Gastroesophageal sphincter (tissue), 3 donors: ENCODE results near the gene RASSF5.

Experiments
- CTCF ChIP-seq, 4 experiments: fragments of 200-600 bp in 2 of 4; fragments of 450-650 bp in 2 of 4; sonication (generic) in 1 of 4; IDR thresholded peaks; one replicate each; pipeline ENCODE4 v1.5.1; 2017 to 2019; ENCODE audit warnings: antibody characterized with exemption in 4 of 4, mild to moderate bottlenecking in 2 of 4, moderate library complexity in 2 of 4
- EP300 ChIP-seq: sonication (generic); formaldehyde crosslinking; IDR thresholded peaks from one replicate; pipeline ENCODE4 v1.6.1; 2017; ENCODE audit warnings: antibody characterized with exemption, mild to moderate bottlenecking
- POLR2A ChIP-seq, 2 donors: fragments of 450-650 bp; IDR thresholded peaks; one replicate each; pipeline ENCODE4 v1.6.1; 2017; ENCODE audit warnings: antibody characterized with exemption in 2 of 2, mild to moderate bottlenecking in 2 of 2, moderate library complexity in 1 of 2
- POLR2AphosphoS5 ChIP-seq: sonication (generic); formaldehyde crosslinking; IDR thresholded peaks from one replicate; pipeline ENCODE4 v1.6.1; 2017; ENCODE audit warnings: antibody characterized with exemption

DNA sequence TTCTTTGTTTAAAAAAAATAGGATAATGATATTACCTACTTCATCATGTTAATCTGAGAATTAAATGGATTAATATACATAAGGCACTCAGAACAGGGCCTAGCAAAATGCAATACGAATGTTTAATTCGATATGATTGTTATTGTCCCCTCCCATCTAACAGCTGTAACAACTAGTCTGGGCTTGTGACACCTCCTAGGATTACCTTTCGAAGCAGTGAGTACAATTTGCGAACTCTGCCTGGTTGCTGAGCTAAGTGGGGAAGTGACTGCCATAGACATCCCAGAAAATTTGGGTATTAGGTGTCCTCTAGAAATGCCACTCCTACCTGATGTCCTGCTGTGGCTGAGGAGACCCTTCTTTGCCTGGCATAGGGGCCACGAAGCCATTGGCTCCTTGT is 3.0 kb downstream of the RASSF5 start:
- TF ChIP-seq POLR2A (IDR thresholded peaks at IDR 0.05) (no peak), POLR2AphosphoS5 (no peak), CTCF (IDR thresholded peaks at IDR 0.05) (no peak), EP300 (no peak)
